ENCODE measurements around the gene SMOC2. TPM values are rescaled to one million over a fixed set of nuclear protein-coding genes. Genes with fewer than 3 reads are reported as not detected.

The SMOC2 gene
- total RNA-seq, 1 experiment from 2014 or later: 2.1 TPM

GRCh38 chr6:168589275-168589674, 148.3 kb downstream of the SMOC2 start:
- H3K27ac Mint-ChIP-seq: no peak overlapping the region
- no CpG with 5 or more reads among the region's 2 CpGs for WGBS (ENCODE audit: extremely low coverage, insufficient read length, low lambda C conversion rate)
- no peak for TF ChIP-seq CTCF (conservative IDR thresholded peaks at IDR 0.05)
- Histone ChIP-seq H3K56ac (ENCODE audit: insufficient read length, low read depth, low read length) (no peak overlapping the region), H3K4me2 (ENCODE audit: insufficient read depth, insufficient read length, low read length) (no peak overlapping the region), H3K27me3 (ENCODE audit: insufficient read depth, low read length) (no peaks in the 10 kb centered on the region), H3T11ph (ENCODE audit: low read length) (no peak overlapping the region), H3K9ac (ENCODE audit: extremely low read depth, insufficient read length, low read length) (no peak overlapping the region), H2BK5ac (ENCODE audit: insufficient read length, low read length) (no peak overlapping the region), H3K14ac (ENCODE audit: insufficient read depth, low read length) (no peak overlapping the region), H3K23me2 (ENCODE audit: insufficient read length, low read depth, low read length, poor library complexity, severe bottlenecking) (no peaks in the 10 kb centered on the region), H2BK20ac (ENCODE audit: low read depth, low read length, poor library complexity, severe bottlenecking) (no peak overlapping the region), H3K9me3 (ENCODE audit: control insufficient read depth, low read depth, low read length) (no peaks in the 10 kb centered on the region), H4K20me1 (ENCODE audit: control insufficient read depth, insufficient read depth, insufficient read length) (no peaks in the 10 kb centered on the region), H3K27ac (ENCODE audit: insufficient read length, low read depth, low read length) (no peak overlapping the region), H2BK15ac (ENCODE audit: low read depth, low read length) (no peak overlapping the region), H3K4me1 (ENCODE audit: insufficient read depth, low read length) (no peaks in the 10 kb centered on the region), H2BK12ac (ENCODE audit: insufficient read length, low read depth, low read length) (no peak overlapping the region), H4K91ac (ENCODE audit: insufficient read length, low read depth, low read length) (no peak overlapping the region), H3K79me1 (ENCODE audit: insufficient read depth, low read depth, low read length, poor library complexity, severe bottlenecking) (no peaks in the 10 kb centered on the region), H4K8ac (replicated peaks; ENCODE audit: insufficient read length, low read depth, low read length) (no peak overlapping the region), H2BK120ac (ENCODE audit: low read depth, low read length, poor library complexity, severe bottlenecking) (no peak overlapping the region), H3K79me2 (ENCODE audit: insufficient read depth, low read length) (no peaks in the 10 kb centered on the region), H4K5ac (ENCODE audit: insufficient read length, low read depth, low read length) (no peak overlapping the region), H3K23ac (ENCODE audit: insufficient read length, low read depth, low read length) (no peak overlapping the region), H3K18ac (ENCODE audit: insufficient read length, low read depth, low read length) (no peak overlapping the region), H2AK5ac (ENCODE audit: insufficient read length, low read length) (no peak overlapping the region), H2AFZ (ENCODE audit: low read length) (no peak overlapping the region), H3K4ac (ENCODE audit: low read depth, low read length) (no peak overlapping the region)
- H3K36me3 Mint-ChIP-seq (ENCODE audit: insufficient read depth in 1 of 3, low read depth in 3 of 3): no peaks in the 10 kb centered on the region; a peak in 1 of 7 replicates
- no peak overlapping the region for H3K4me3 Mint-ChIP-seq
- H3K27me3 Mint-ChIP-seq (ENCODE audit: low read depth): no peaks in the 10 kb centered on the region
- peaks cover 6 to 14% of the 10 kb centered on the region in 2 experiments; a peak in 3 of 4 replicates for H3K4me1 Mint-ChIP-seq
- peaks cover 2 to 3% of the 10 kb centered on the region in 2 experiments; a peak in 4 of 5 replicates for H3K9me3 Mint-ChIP-seq
- no peak for DNase-seq
